DOHH2 (cell line): ENCODE measurements around the gene DPP7.

Source experiments
- H3F3A ChIP-seq: fragments of 200-600 bp; sonication (generic), shearing (Covaris generic); 2 replicates; pipeline ENCODE4 v1.6.0; 2016; ENCODE audit warnings: antibody characterized with exemption, mild to moderate bottlenecking; ENCODE audit not compliant: control insufficient read depth, insufficient read depth
- H3K27ac ChIP-seq: fragments of 200-600 bp; sonication (generic); 2 replicates; pipeline ENCODE4 v1.5.1; 2014; ENCODE audit warnings: low read depth, mild to moderate bottlenecking, low read length, moderate library complexity
- H3K27me3 ChIP-seq: fragments of 200-600 bp; sonication (generic); 2 replicates; pipeline ENCODE4 v1.6.1; 2014; ENCODE audit warnings: mild to moderate bottlenecking, low read length, mixed read lengths; ENCODE audit not compliant: control insufficient read depth
- H3K36me3 ChIP-seq: fragments of 200-600 bp; sonication (generic); 2 replicates; pipeline ENCODE4 v1.6.1; 2014; ENCODE audit warnings: mild to moderate bottlenecking, low read length, moderate library complexity, mixed read lengths; ENCODE audit not compliant: control insufficient read depth
- H3K4me1 ChIP-seq: fragments of 200-600 bp; sonication (generic); 2 replicates; pipeline ENCODE4 v1.6.1; 2014; ENCODE audit warnings: mild to moderate bottlenecking, low read length, mixed read lengths; ENCODE audit not compliant: control insufficient read depth
- H3K4me2 ChIP-seq: fragments of 200-600 bp; sonication (generic); 2 replicates; pipeline ENCODE4 v1.6.0; 2014; ENCODE audit warnings: mild to moderate bottlenecking, low read length, moderate library complexity
- H3K4me3 ChIP-seq: fragments of 200-600 bp; sonication (generic); 2 replicates; pipeline ENCODE4 v1.5.1; 2014; ENCODE audit warnings: mild to moderate bottlenecking, low read length, mixed read lengths
- H3K79me2 ChIP-seq: fragments of 200-600 bp; sonication (generic); 2 replicates; pipeline ENCODE4 v1.6.1; 2014; ENCODE audit warnings: mild to moderate bottlenecking, low read length, mixed read lengths; ENCODE audit not compliant: control insufficient read depth
- H3K9me2 ChIP-seq: fragments of 200-600 bp; sonication (generic); replicated peaks from 2 replicates; pipeline ENCODE4 v1.6.1; 2014; ENCODE audit warnings: mild to moderate bottlenecking, low read length, mixed read lengths; ENCODE audit not compliant: control insufficient read depth
- H3K9me3 ChIP-seq: fragments of 200-600 bp; sonication (generic); 2 replicates; pipeline ENCODE4 v1.6.1; 2014; ENCODE audit warnings: antibody characterized with exemption, low read length, mixed read lengths; ENCODE audit not compliant: control insufficient read depth, insufficient read depth
- H4K20me1 ChIP-seq: fragments of 200-600 bp; sonication (generic); 2 replicates; pipeline ENCODE4 v1.6.0; 2014; ENCODE audit warnings: low read depth, mild to moderate bottlenecking, antibody characterized with exemption, low read length, moderate library complexity; ENCODE audit not compliant: control insufficient read depth, insufficient read depth
- CTCF ChIP-seq: fragments of 200-600 bp; sonication (generic); IDR thresholded peaks from one replicate; pipeline ENCODE4 v1.5.1; 2014; ENCODE audit warnings: antibody characterized with exemption, mild to moderate bottlenecking, low read depth, low read length; ENCODE audit not compliant: poor library complexity, severe bottlenecking
- EZH2phosphoT487 ChIP-seq: fragments of 200-600 bp; sonication (generic); IDR thresholded peaks from 2 replicates; pipeline ENCODE4 v1.6.1; 2017; ENCODE audit warnings: borderline replicate concordance, mild to moderate bottlenecking, antibody characterized with exemption, low read length, moderate library complexity, mixed read lengths

Gene DPP7

GRCh38 chr9:137107982-137108381, 6.6 kb downstream of the DPP7 start:
- peaks cover 3% of the 10 kb centered on the region; the same call in 1 of the 2 replicates for H3F3A ChIP-seq
- H3K9me2 ChIP-seq, result no peaks in the 10 kb centered on the region
- H3K4me1 ChIP-seq, result 0 out of 2 replicates have a peak, but pooled peaks cover 3% of the 10 kb centered on the region
- H3K79me2 ChIP-seq, result peaks cover 6% of the 10 kb centered on the region
- no peak overlapping the region for H3K27ac ChIP-seq
- no peak overlapping the region for H3K4me2 ChIP-seq
- no peak for TF ChIP-seq CTCF
- TF ChIP-seq EZH2phosphoT487, result no peak
- H3K9me3 ChIP-seq, result peaks cover 10% of the 10 kb centered on the region
- H3K27me3 ChIP-seq, result no peaks in the 10 kb centered on the region
- no peak overlapping the region for H3K4me3 ChIP-seq
- no peaks in the 10 kb centered on the region for H4K20me1 ChIP-seq
- peaks cover 82% of the 10 kb centered on the region for H3K36me3 ChIP-seq

- H3K27ac ChIP-seq, result no peak overlapping the region
- H3K4me3 ChIP-seq, result no peak overlapping the region
- H3K9me3 ChIP-seq, result peaks cover 16% of the 10 kb centered on the region
- H4K20me1 ChIP-seq, result no peaks in the 10 kb centered on the region
- TF ChIP-seq CTCF, result no peak
- TF ChIP-seq EZH2phosphoT487, result no peak
- peaks cover under 1% of the 10 kb centered on the region for H3K79me2 ChIP-seq
- H3K9me2 ChIP-seq, result no peaks in the 10 kb centered on the region
- no peaks in the 10 kb centered on the region for H3K4me1 ChIP-seq
- no peak overlapping the region for H3K4me2 ChIP-seq
- H3F3A ChIP-seq, result peaks cover 6% of the 10 kb centered on the region; the same call in 1 of the 2 replicates
- peaks cover 82% of the 10 kb centered on the region for H3K36me3 ChIP-seq
- H3K27me3 ChIP-seq, result no peaks in the 10 kb centered on the region
Measured at GRCh38 chr9:137107312-137107921, 7.1 kb downstream of the DPP7 start.

GRCh38 chr9:137106662-137107250, 7.8 kb downstream of the DPP7 start:
- Histone ChIP-seq H4K20me1 (no peaks in the 10 kb centered on the region), H3K27ac (no peak overlapping the region), H3K4me1 (no peaks in the 10 kb centered on the region), H3K4me2 (no peak overlapping the region), H3K79me2 (no peaks in the 10 kb centered on the region), H3K9me2 (no peaks in the 10 kb centered on the region), H3F3A (peaks cover 12% of the 10 kb centered on the region; the same call in 1 of the 2 replicates), H3K27me3 (no peaks in the 10 kb centered on the region), H3K36me3 (peaks cover 82% of the 10 kb centered on the region), H3K9me3 (peaks cover 22% of the 10 kb centered on the region), H3K4me3 (no peak overlapping the region)
- TF ChIP-seq CTCF, result no peak
- TF ChIP-seq EZH2phosphoT487, result no peak
